Measurements from ENCODE around the gene TTBK2.

GRCh38 chr15:42915654-42916315, 4.8 kb downstream of the TTBK2 start:
- TF ChIP-seq POLR2A (IDR thresholded peaks at IDR 0.05; ENCODE audit: low read length): no peak
- TF ChIP-seq GATA1 (IDR thresholded peaks at IDR 0.05; ENCODE audit: low read depth, low read length): no peak
